Measurements from ENCODE around the gene CST7.

The CST7 gene

GRCh38 chr20:24966317-24967012, 17.4 kb downstream of the CST7 start:
- DNase-seq = no peak

GRCh38 chr20:24968278-24968800, 19.3 kb downstream of the CST7 start:
- no peak for DNase-seq

DNA sequence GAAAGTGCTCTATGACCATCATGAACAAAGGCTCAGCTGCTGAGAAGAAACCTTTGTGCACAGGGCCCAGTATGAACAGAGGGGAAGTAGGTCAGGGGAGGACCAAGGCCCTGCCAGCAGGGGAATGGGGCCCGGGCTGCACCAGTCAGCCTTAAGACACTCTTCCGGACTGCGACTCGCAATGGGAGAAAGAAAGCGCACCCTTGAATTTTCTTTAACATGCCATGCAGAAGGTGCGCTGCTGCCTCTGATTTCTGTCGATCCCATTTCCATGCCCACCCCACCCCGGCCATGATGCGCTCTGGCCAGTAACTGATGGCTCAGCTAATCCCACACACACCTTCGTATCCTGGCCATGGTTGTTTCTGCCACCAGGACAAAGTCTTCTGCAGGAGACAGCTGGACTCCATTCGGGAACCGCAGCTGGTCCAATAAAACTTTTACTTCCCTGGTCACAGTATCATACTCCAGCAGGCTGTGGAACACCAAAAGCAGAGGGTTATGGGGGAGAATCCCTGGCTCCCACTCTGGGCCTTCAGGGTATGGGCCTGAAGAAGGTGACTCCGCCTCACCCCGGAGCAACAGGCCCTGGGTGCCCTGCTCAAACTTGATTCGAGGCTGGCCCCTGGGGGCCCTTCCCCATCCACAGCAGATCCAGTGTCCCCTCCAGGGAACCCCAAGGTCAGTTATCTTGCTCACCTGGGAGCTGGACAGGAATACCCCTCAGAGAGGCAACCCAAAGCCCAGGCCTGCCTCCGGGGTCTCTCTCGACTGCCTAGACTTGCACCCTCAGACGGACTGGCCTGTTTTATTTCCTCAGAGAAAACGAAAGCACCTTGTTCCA, 20.3 kb downstream of the CST7 start:
- DNase-seq = no peak

DNA sequence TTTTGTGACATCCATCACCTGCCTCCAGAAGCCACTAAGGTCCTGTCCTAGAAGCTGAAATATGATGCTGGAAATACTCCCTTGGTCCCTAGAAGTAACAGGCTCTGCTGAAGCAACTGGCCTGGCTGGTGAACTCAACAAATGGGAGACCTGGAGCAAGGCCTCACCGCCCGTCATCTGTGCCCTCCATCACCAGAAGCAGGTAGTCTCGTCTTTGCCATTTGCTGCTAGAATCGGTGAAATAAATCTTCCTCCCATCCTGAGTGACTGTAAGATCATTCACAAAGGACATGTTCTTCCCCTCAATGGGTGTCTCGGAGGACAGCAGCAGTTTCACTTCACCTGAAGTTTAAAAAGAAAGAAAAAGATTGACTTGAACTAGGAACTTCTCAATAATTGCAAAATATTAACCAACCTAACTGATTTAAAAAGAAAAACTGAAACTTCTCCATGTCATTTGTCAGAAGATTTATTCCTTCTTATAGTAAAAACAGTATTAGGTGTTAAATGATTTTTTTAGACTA, 21.0 kb downstream of the CST7 start:
- no peak for DNase-seq

- DNase-seq = no peak
Observed at GRCh38 chr20:24970754-24971153, 21.7 kb downstream of the CST7 start.

DNA sequence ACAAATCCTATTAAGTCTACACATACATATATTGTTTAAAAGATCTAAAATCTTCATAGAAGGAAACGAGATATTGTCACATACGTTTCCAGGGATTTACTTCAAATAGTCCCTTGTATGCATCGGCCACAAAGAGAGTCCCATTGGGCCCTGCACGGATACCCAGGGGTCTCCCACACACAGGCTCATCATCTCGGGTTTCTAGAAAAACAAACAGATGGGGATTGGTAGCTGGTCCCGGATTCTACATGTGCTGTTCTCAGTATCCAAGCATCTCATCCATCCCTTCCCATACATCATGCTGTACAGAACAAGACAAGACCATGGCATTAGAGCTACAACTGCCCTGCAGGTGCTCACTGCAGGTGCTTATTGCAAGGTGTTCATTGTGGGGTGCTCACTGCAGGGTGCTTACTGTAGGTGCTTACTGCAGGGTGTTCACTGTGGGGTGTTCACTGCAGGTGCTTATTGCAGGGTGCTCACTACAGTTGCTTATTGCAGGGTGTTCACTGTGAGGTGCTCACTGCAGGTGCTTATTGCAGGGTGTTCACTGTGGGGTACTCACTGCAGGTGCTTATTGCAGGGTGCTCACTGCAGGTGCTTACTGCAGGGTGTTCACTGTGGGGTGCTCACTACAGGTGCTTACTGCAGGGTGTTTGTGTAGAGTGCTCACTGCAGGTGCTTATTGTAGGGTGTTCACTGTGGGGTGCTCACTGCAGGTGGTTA, 22.5 kb downstream of the CST7 start:
- no peak for DNase-seq

DNA sequence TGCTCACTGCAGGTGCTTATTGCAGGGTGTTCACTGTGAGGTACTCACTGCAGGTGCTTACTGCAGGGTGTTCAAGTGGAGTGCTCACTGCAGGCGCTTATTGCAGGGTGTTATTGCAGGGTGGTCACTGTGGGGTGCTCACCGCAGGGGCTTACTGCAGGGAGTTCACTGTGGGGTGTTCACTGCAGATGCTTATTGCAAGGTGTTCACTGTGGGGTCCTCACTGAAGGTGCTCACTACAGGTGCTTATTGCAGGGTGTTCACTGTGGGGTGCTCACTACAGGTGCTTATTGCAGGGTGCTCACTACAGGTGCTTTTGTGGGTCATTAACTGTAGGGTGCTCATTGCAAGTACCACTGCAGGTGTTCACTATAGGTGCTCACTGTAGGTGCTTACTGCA, 23.3 kb downstream of the CST7 start:
- DNase-seq = no peak

DNA sequence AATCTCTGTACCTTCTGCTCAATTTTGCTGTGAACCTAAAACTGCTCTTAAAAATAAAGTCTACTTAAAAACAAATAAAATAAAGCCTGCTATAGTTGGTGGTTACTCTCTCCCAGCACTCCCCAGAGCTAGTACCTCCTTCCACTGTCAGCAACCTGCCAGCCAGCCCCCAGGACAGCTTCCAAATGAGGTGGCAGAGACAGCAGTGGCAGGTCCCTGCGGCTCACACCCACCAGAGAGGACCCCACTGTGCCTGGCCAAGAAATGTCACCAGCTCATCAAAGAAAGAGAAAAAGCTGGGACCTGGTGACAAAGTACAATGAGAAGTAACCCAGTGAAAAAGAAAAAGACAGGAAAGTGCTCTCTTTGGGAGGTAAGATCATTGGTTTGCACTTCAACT, 28.3 kb downstream of the CST7 start:
- no peak for DNase-seq

GRCh38 chr20:24977797-24978196, 28.7 kb downstream of the CST7 start:
- no peak for DNase-seq

DNA sequence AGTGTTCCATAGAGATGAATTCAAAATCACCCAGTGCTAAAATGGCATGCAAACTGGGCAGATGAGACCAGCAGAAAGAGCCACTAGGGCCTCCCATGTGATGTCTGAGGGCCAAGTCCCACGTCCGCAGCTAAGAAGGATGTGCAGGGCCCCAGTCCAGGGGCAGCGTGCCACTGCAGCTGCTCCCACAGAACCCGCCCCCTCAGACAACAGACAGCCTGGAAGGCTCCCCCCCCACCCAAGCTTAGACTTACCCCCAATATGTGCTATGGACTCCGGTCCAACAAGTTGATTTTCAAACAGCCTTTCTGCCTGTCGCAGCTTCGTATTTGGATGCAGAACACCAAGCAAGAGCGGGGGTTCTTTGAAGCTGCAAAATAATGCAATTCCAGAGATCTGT, 29.4 kb downstream of the CST7 start:
- no peak for DNase-seq

DNA sequence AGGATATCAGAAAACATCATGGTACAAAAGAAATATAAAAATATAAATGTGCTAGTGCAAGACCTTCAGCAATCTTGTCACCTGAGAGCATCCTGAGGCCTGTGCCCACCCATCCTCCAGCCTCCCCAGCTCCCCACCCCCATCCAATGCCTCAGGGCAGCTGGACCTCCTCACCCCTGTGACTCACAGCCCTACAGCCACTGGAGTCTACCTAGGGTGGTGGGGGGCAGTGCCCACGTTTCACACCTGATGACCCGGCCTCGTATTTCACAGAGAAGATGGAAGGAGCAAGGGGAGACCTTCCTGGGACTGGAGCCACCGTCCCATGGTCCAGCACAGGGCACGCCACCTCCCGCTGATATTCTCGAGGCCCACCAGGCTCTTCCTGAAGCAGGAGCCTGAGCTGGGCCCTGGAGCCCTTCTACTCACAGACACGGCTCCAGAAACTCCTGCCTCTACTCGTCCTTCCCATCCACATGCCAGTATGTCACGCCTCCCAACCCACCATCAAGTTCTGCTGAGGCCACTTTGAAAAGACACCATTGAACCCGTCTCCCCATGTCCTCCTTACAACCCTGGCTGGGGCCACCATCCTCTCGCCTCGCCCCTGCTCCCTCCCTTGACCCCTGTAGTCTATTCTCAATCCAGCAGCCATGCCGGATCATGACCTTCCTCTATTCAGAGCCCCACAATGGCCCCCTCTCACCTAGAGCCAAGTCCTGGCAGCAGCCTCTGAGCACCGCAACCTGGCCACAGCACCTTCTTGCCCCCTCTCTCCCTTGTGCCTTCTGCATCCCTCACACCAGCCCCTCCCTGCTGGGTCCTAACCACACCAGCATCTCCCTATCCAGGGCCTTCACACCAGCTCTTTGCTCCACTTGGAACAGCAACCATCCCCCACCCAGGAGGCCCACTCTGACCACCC, 30.2 kb downstream of the CST7 start:
- DNase-seq = no peak

GRCh38 chr20:24980291-24981053, 31.4 kb downstream of the CST7 start:
- DNase-seq = no peak

DNA sequence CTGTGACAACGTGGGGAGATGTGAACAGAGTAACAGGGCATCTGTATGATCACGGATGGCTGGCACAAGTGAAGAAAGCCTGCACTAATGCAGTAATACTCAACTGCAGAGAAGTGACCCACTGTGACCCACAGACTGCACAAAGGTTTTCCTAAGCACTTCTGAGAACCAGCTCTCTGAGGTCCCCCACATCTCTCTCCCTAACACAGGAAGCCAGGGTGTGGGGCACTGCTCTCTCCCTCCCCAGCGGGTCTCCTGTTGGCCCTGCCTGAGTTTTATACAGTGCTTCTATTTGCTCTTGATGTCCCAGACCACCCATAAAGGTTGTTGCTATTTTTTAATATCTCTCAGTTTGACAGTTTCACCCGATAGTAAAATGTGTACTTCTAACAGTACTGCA, 32.2 kb downstream of the CST7 start:
- DNase-seq = no peak

GRCh38 chr20:24981790-24982189, 32.7 kb downstream of the CST7 start:
- no peak for DNase-seq

DNA sequence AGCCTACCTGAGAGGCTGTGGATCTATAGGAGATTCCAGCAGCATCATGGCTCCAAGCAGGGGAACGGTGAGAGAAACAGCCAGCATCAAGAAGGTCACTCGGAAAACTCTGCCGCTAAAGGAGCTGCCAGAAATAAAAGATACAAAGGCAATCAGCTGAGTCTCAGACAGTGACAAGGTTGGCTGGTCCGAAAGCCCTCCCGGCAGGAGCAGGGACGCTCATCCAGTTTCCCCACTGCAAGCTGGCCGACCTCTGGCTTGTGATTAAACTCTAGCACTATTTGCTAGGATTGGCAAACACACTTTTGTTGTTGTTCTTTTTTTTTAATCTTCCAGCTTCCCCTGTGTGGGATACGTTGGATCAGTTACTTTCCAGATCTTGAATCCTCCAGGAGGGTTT, 34.8 kb downstream of the CST7 start:
- no peak for DNase-seq

DNA sequence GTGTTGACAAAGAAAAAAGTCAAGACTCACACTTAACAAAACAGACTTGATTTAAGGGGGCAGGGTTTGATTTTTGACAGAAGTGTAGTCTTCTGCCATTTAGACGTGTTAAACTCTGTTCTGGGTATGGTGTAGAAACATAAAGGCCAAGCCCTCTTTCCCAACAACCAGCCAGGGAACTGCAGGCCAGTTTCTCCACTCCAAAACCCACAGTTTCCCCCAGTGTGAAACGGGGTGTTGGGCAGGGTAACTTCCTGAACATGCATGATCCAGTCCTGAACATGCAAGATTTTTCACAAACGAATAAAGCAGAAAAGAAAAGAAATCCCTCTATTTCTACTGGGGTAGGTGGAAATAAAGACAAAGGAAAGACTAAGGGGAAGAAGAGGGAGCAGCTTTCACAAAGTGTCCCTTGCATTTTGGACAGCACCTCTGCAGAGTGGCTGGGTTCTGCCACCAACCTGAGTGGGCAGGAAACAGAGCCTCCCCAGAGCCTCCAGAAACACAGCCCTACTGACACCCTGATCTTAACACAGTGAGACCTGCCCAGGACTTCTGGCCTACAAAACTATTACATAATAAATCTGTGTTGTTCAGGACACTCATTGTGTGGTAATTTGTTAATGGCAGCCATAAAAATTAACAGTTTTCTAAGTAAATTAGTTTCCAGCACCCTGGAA, 36.0 kb downstream of the CST7 start:
- DNase-seq = no peak

DNA sequence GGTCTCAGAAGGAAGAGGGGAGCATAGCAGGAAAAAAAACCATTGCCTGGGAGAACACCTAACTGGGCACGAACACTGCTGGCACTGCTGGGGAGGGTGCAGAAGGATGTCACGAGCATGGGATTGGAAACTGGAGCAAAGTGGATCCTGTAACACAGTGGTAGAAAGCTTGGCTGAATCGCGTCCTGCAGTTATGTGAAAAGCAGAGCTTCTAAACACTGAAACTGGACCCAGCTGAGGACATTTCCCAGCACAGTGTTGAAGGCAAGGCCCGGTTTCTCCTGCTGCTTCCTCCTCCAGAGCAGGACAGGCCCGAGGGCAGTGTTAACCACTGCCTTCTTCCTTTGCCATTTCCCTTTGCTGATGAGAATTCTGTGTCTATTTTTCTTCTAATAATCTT, 36.7 kb downstream of the CST7 start:
- no peak for DNase-seq

- no peak for DNase-seq
Observed at GRCh38 chr20:24986436-24987015, 37.5 kb downstream of the CST7 start.

DNA sequence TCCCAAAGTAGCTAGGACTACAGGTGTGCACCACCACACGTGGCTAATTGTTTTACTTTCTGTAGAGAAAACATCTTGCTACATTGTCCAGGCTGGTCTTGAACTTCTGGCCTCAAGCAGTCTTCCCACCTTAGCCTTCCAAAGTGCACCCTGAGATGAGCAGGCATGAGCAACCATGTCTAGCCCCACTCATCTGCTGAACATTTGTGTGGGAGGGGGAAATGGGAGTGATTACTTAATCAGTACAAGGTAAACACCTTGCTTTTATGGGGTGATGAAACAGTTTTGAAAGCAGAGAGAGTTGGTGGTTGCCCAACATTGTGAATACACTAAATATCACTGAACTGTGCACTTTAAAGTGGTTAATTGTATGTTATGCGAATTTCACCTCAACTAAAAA, 38.2 kb downstream of the CST7 start:
- no peak for DNase-seq
